Measurements from ENCODE around the gene GPR137B. TPM values are rescaled to one million over a fixed set of nuclear protein-coding genes. Genes with fewer than 3 reads are reported as not detected.

GPR137B gene
- total RNA-seq, 4 donors from 2014 or later = 6.0 to 16.2 (median 11.5) TPM

- Histone ChIP-seq H3K4me3 (no peak overlapping the region), H3K27ac (no peak overlapping the region), H3K4me1 (no peaks in the 10 kb centered on the region), H3K36me3 (no peaks in the 10 kb centered on the region), H3K9me3 (no peaks in the 10 kb centered on the region), H3K27me3 (no peaks in the 10 kb centered on the region)
- no peak for DNase-seq
- in situ Hi-C loops (cut with MboI; ENCODE audit: low pct_ligation_motif_present in 1 of 4, low pct_unique_long_range_greater_than_20kb in 1 of 4, low sequenced_read_pairs in 3 of 4) = loop anchor here in 3 of 4 donors (25.0 kb wide), 3 partner anchors 192 to 1442 kb away; no protein-coding TSS in a partner anchor
- 58 to 61% methylated on average over 10 of the region's 10 CpGs for WGBS, 2 donors (ENCODE audit: low coverage in 1 of 2)
- intact Hi-C loops (cut with DNase I; ENCODE audit: low total_unique reads) = no loop called here
- TF ChIP-seq POLR2AphosphoS5 (IDR thresholded peaks at IDR 0.05) (no peak), CTCF (IDR thresholded peaks at IDR 0.05) (no peak), EP300 (IDR thresholded peaks at IDR 0.05; ENCODE audit: low read depth) (no peak), POLR2A (IDR thresholded peaks at IDR 0.05) (no peak)
Measured at GRCh38 chr1:236120721-236121153, 21.6 kb upstream of the GPR137B start.

- no peak overlapping the region for H3K27ac ChIP-seq
- intact Hi-C loops (cut with DNase I; ENCODE audit: low total_unique reads) (no loop called here), in situ Hi-C loops (cut with MboI; ENCODE audit: low pct_ligation_motif_present in 1 of 4, low pct_unique_long_range_greater_than_20kb in 1 of 4, low sequenced_read_pairs in 3 of 4) (loop anchor here in 3 of 4 donors (25.0 kb wide), 3 partner anchors 190 to 1440 kb away; no protein-coding TSS in a partner anchor)
- no peaks in the 10 kb centered on the region for H3K4me1 ChIP-seq
- H3K27me3 ChIP-seq = no peaks in the 10 kb centered on the region
- 78% methylated on average over 3 to 7 of the region's 7 CpGs for WGBS, 2 donors (ENCODE audit: low coverage in 1 of 2)
- no peak overlapping the region for H3K4me3 ChIP-seq
- no peaks in the 10 kb centered on the region for H3K9me3 ChIP-seq
- DNase-seq = no peak
- H3K36me3 ChIP-seq = no peaks in the 10 kb centered on the region
- TF ChIP-seq POLR2AphosphoS5 (IDR thresholded peaks at IDR 0.05) (no peak), EP300 (IDR thresholded peaks at IDR 0.05; ENCODE audit: low read depth) (no peak), POLR2A (IDR thresholded peaks at IDR 0.05) (no peak), CTCF (IDR thresholded peaks at IDR 0.05) (no peak)
Measured at GRCh38 chr1:236122176-236122575, 20.2 kb upstream of the GPR137B start.

GRCh38 chr1:236123563-236123962, 18.8 kb upstream of the GPR137B start:
- Histone ChIP-seq H3K4me3 (no peak overlapping the region), H3K4me1 (no peaks in the 10 kb centered on the region), H3K27ac (no peak overlapping the region), H3K36me3 (no peaks in the 10 kb centered on the region), H3K9me3 (no peaks in the 10 kb centered on the region), H3K27me3 (no peaks in the 10 kb centered on the region)
- TF ChIP-seq POLR2AphosphoS5 (IDR thresholded peaks at IDR 0.05) = no peak
- TF ChIP-seq POLR2A (IDR thresholded peaks at IDR 0.05) = no peak
- TF ChIP-seq CTCF (IDR thresholded peaks at IDR 0.05) = no peak
- TF ChIP-seq EP300 (IDR thresholded peaks at IDR 0.05; ENCODE audit: low read depth) = no peak
- no peak for DNase-seq
- in situ Hi-C loops (cut with MboI; ENCODE audit: low pct_ligation_motif_present in 1 of 4, low pct_unique_long_range_greater_than_20kb in 1 of 4, low sequenced_read_pairs in 3 of 4) = loop anchor here in 3 of 4 donors (25.0 kb wide), 3 partner anchors 189 to 1439 kb away; no protein-coding TSS in a partner anchor
- WGBS, 2 donors (ENCODE audit: low coverage in 1 of 2) = 57 to 88% methylated on average over 1 to 6 of the region's 6 CpGs
- intact Hi-C loops (cut with DNase I; ENCODE audit: low total_unique reads) = no loop called here

GRCh38 chr1:236124965-236125364, 17.4 kb upstream of the GPR137B start:
- no peak for DNase-seq
- Histone ChIP-seq H3K9me3 (no peaks in the 10 kb centered on the region), H3K27ac (no peak overlapping the region), H3K36me3 (no peaks in the 10 kb centered on the region), H3K4me1 (no peaks in the 10 kb centered on the region), H3K27me3 (no peaks in the 10 kb centered on the region), H3K4me3 (no peak overlapping the region)
- intact Hi-C loops (cut with DNase I; ENCODE audit: low total_unique reads) = no loop called here
- 77% methylated on average over 2 of the region's 2 CpGs; no CpG with 5 or more reads in 1 of the 2 donors for WGBS, 2 donors (ENCODE audit: low coverage in 1 of 2)
- in situ Hi-C loops (cut with MboI; ENCODE audit: low pct_ligation_motif_present in 1 of 4, low pct_unique_long_range_greater_than_20kb in 1 of 4, low sequenced_read_pairs in 3 of 4) = loop anchor here in 3 of 4 donors (25.0 kb wide), 3 partner anchors 187 to 1437 kb away; no protein-coding TSS in a partner anchor
- TF ChIP-seq EP300 (IDR thresholded peaks at IDR 0.05; ENCODE audit: low read depth) (no peak), CTCF (IDR thresholded peaks at IDR 0.05) (no peak), POLR2A (IDR thresholded peaks at IDR 0.05) (no peak), POLR2AphosphoS5 (IDR thresholded peaks at IDR 0.05) (no peak)

All from transverse colon (tissue), 4 donors.